GM18517 (cell line): ENCODE measurements around the gene OR6X1.
A peak's percentile ranks its signal among the peaks of the same experiment; 100 is the strongest.
"Not testable (repeated sequence)": the region's sequence is repeated elsewhere in the genome, so short reads cannot be mapped to it uniquely, and the experiment has no call there.

Experiments used
- ATAC-seq: cut with Tn5 transposase; IDR thresholded peaks from one replicate; pipeline ENCODE4 v1.9.1; 2021; ENCODE audit warnings: mild to moderate bottlenecking, moderate library complexity; ENCODE audit not compliant: unreplicated experiment

The OR6X1 gene

GRCh38 chr11:123755344-123755743 is 1.0 kb upstream of the OR6X1 start:
- ATAC-seq: no peak

GRCh38 chr11:123753110-123753509 is 1.2 kb downstream of the OR6X1 start:
- ATAC-seq: no peak

GRCh38 chr11:123751781-123752180 is 2.5 kb downstream of the OR6X1 start:
- ATAC-seq: no peak

- not testable (repeated sequence) for ATAC-seq
These were observed 6.0 kb downstream of the OR6X1 start for GRCh38 chr11:123748349-123748748.

- no peak for ATAC-seq
These were observed 8.4 kb downstream of the OR6X1 start for GRCh38 chr11:123745764-123746451.

GRCh38 chr11:123742724-123743120 is 11.6 kb downstream of the OR6X1 start:
- ATAC-seq: no peak

GRCh38 chr11:123742031-123742723 is 12.1 kb downstream of the OR6X1 start:
- ATAC-seq: no peak

- peak; percentile 97 for ATAC-seq
These were observed 12.9 kb downstream of the OR6X1 start, which contains the start of gene ZNF202 for GRCh38 chr11:123741159-123742030. ZNF202 (minus strand) TSS chr11:123741660; CDS start chr11:123730888, 10,772 bp downstream.

- no peak for ATAC-seq
These were observed 13.5 kb downstream of the OR6X1 start for GRCh38 chr11:123740787-123741158.

GRCh38 chr11:123738374-123738773 is 15.9 kb downstream of the OR6X1 start:
- ATAC-seq: no peak

- no peak for ATAC-seq
These were observed 17.5 kb downstream of the OR6X1 start for GRCh38 chr11:123736769-123737168.

GRCh38 chr11:123729602-123730001 is 24.7 kb downstream of the OR6X1 start:
- ATAC-seq: no peak

GRCh38 chr11:123725995-123726655 is 28.2 kb downstream of the OR6X1 start:
- no peak for ATAC-seq

- no peak for ATAC-seq
These were observed 34.9 kb downstream of the OR6X1 start for GRCh38 chr11:123719452-123719851.

GRCh38 chr11:123718469-123718868 is 35.8 kb downstream of the OR6X1 start:
- ATAC-seq: no peak

- no peak for ATAC-seq
These were observed 36.3 kb downstream of the OR6X1 start for GRCh38 chr11:123718063-123718462.

- ATAC-seq: not testable (repeated sequence)
These were observed 41.7 kb downstream of the OR6X1 start for GRCh38 chr11:123712627-123713026.

- ATAC-seq: no peak
These were observed 46.6 kb downstream of the OR6X1 start for GRCh38 chr11:123707606-123708205.

GRCh38 chr11:123707206-123707605 is 47.1 kb downstream of the OR6X1 start:
- ATAC-seq: no peak

- ATAC-seq: no peak
These were observed 50.0 kb downstream of the OR6X1 start for GRCh38 chr11:123704341-123704740.
